GM18907 (cell line): Measurements from ENCODE around the gene PIP.
"Not testable (repeated sequence)": the region's sequence is repeated elsewhere in the genome, so short reads cannot be mapped to it uniquely, and the experiment has no call there.

Experiments
- ATAC-seq: cut with Tn5 transposase; IDR thresholded peaks from one replicate; pipeline ENCODE4 v1.9.1; 2021; ENCODE audit warnings: mild to moderate bottlenecking, moderate library complexity; ENCODE audit not compliant: unreplicated experiment

Gene PIP

GRCh38 chr7:143131781-143132180, at the start of gene PIP:
TSS of gene PIP (plus strand) at chr7:143132077. CDS start at chr7:143132117, 40 bp downstream.
- no peak for ATAC-seq

- ATAC-seq: no peak
These were observed 46.8 kb upstream of the PIP start for GRCh38 chr7:143085109-143085508.

GRCh38 chr7:143085610-143086009, 46.3 kb upstream of the PIP start:
- ATAC-seq: not testable (repeated sequence)

GRCh38 chr7:143088549-143089231, 43.2 kb upstream of the PIP start:
- not testable (repeated sequence) for ATAC-seq

GRCh38 chr7:143096146-143096545, 35.7 kb upstream of the PIP start:
- ATAC-seq: no peak

GRCh38 chr7:143099579-143099978, 32.3 kb upstream of the PIP start:
- ATAC-seq: not testable (repeated sequence)

GRCh38 chr7:143104759-143105158, 27.1 kb upstream of the PIP start:
- ATAC-seq: no peak

- not testable (repeated sequence) for ATAC-seq
These were observed 23.9 kb upstream of the PIP start for GRCh38 chr7:143108019-143108418.

GRCh38 chr7:143117395-143117794, 14.5 kb upstream of the PIP start:
- ATAC-seq: no peak

- no peak for ATAC-seq
These were observed 11.0 kb upstream of the PIP start for GRCh38 chr7:143120691-143121405.

- ATAC-seq: not testable (repeated sequence)
These were observed 8.6 kb upstream of the PIP start for GRCh38 chr7:143123326-143123725.

- ATAC-seq: no peak
These were observed 5.7 kb upstream of the PIP start for GRCh38 chr7:143126146-143126545.

- ATAC-seq: no peak
These were observed 2.8 kb upstream of the PIP start for GRCh38 chr7:143129051-143129450.

GRCh38 chr7:143129477-143129876, 2.4 kb upstream of the PIP start:
- ATAC-seq: no peak

- ATAC-seq: no peak
These were observed 1.3 kb upstream of the PIP start for GRCh38 chr7:143130541-143130940.

GRCh38 chr7:143147070-143147469, 15.2 kb downstream of the PIP start:
- ATAC-seq: no peak

- no peak for ATAC-seq
These were observed 16.2 kb downstream of the PIP start for GRCh38 chr7:143148050-143148449.

- ATAC-seq: no peak
These were observed 16.8 kb downstream of the PIP start for GRCh38 chr7:143148651-143149050.

- ATAC-seq: not testable (repeated sequence)
These were observed 18.8 kb downstream of the PIP start for GRCh38 chr7:143150696-143151095.

- ATAC-seq: not testable (repeated sequence)
These were observed 26.7 kb downstream of the PIP start for GRCh38 chr7:143158617-143159016.

- ATAC-seq: no peak
These were observed 39.8 kb downstream of the PIP start for GRCh38 chr7:143171697-143172096.

GRCh38 chr7:143172354-143172753, 40.5 kb downstream of the PIP start:
- no peak for ATAC-seq
